Natural killer cell treated with Interleukin-12 subunit alpha and Interleukin-12 subunit beta and Interleukin-15 and Interleukin-18, amount 100 ng/mL, for 72 hours (primary cell): ENCODE data around the gene ANXA3. TPM values are rescaled to one million over a fixed set of nuclear protein-coding genes. Genes with fewer than 3 reads are reported as not detected.

ENCODE experiments used
- ATAC-seq, 2 donors: fragments of 150-1000 bp; cut with Tn5 transposase in 1 of 2; sonication (Bioruptor Pico), chemical (Tn5 transposase) in 1 of 2; 2 replicates each; pipeline ENCODE4 v1.10.0; 2021
- DNase-seq: peaks from one replicate; pipeline ENCODE4 v3.0.0; 2022; ENCODE audit warnings: low spot score
- H3K27ac Mint-ChIP-seq, 2 donors: 1 replicate in 1 of 2; 2 replicates in 1 of 2; pipeline ENCODE4 v1.8.0; 2022; ENCODE audit warnings: mixed read lengths in 2 of 2, mild to moderate bottlenecking in 1 of 2, moderate library complexity in 1 of 2
- H3K27me3 Mint-ChIP-seq, 2 donors: 1 replicate in 1 of 2; 2 replicates in 1 of 2; pipeline ENCODE4 v1.8.0; 2022; ENCODE audit warnings: mixed read lengths in 2 of 2
- H3K36me3 Mint-ChIP-seq: one replicate; pipeline ENCODE4 v1.8.0; 2022; ENCODE audit warnings: mixed read lengths
- H3K4me1 Mint-ChIP-seq, 2 donors: 1 replicate in 1 of 2; 2 replicates in 1 of 2; pipeline ENCODE4 v1.8.0; 2022; ENCODE audit warnings: low read depth in 2 of 2, mixed read lengths in 2 of 2, mild to moderate bottlenecking in 1 of 2
- H3K4me3 Mint-ChIP-seq: one replicate; pipeline ENCODE4 v1.8.0; 2022; ENCODE audit warnings: mixed read lengths
- H3K9me3 Mint-ChIP-seq: 2 replicates; pipeline ENCODE4 v1.8.0; 2022; ENCODE audit warnings: mixed read lengths
- total RNA-seq, 2 donors: library from RNA; stranded (reverse); gene quantifications; one replicate each; pipeline ENCODE4 v1.2.3, GENCODE V29; 2022

ANXA3 gene
- total RNA-seq, 2 donors from 2014 or later = 4.6 to 8.8 TPM

- H3K36me3 Mint-ChIP-seq = no peaks in the 10 kb centered on the region
- H3K9me3 Mint-ChIP-seq = no peaks in the 10 kb centered on the region
- DNase-seq (no peak), ATAC-seq (peak; percentile 32 to 39)
- peak overlapping the region; percentile 54 to 82 for H3K27ac Mint-ChIP-seq
- H3K4me1 Mint-ChIP-seq = peaks cover 18 to 26% of the 10 kb centered on the region in 2 donors
- H3K4me3 Mint-ChIP-seq = peak overlapping the region; percentile 67
- H3K27me3 Mint-ChIP-seq = peaks cover 4 to 7% of the 10 kb centered on the region in 2 donors
These were observed 105.4 kb downstream of the ANXA3 start for GRCh38 chr4:78656968-78657445.

DNA sequence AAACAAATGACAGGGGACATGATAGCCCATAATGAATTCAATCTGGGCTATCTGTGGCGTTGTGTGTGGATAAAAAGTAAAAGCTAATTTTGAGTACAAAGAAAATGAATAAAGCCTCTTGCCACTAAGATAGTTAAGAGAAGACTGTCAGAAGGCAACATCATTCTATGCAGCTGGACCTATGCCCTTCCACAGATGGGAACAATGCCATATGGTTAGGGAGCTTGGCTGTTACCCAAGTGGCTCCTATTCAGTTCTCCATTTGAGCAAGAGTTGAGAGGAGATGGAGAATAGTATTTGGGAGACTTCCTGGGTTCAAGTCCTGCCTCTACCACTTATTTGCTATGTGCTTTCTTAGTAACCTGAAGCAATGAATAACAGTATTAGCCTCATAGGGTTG lies 107.7 kb downstream of the ANXA3 start:
- Mint-ChIP-seq H3K4me3 (no peak overlapping the region), H3K9me3 (no peaks in the 10 kb centered on the region)
- ATAC-seq = no peak

DNA sequence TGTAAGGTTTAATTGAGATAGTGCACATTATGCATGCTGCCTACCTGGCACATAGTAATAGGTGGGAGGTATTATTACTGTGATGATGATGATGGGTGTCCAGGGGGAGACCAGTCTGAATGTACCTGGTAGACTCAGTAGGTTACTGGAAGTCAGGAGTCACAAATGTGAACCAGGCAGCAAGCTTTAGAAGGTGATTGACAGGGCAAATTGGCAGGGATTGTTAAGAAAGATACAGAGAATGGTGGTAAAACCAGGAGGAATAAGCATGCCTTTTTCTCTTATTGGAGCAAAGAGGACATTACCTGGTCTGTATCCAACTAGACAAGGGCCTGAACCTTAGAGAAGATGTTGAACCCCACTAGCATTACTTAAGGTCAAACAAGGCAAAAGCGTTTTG lies 108.1 kb downstream of the ANXA3 start:
- DNase-seq (no peak), ATAC-seq (no peak)
- Mint-ChIP-seq H3K27ac (peak overlapping the region in 1 of 2 donors; percentile 82), H3K27me3 (peaks cover 6 to 18% of the 10 kb centered on the region in 2 donors), H3K36me3 (no peaks in the 10 kb centered on the region), H3K9me3 (no peaks in the 10 kb centered on the region), H3K4me3 (no peak overlapping the region), H3K4me1 (peaks cover 21 to 26% of the 10 kb centered on the region in 2 donors)

More for the DNA sequence above, 107.7 kb downstream of the ANXA3 start:
- Mint-ChIP-seq H3K27me3 (peaks cover 6 to 14% of the 10 kb centered on the region in 2 donors), H3K4me1 (peaks cover 21 to 26% of the 10 kb centered on the region in 2 donors), H3K27ac (peak overlapping the region in 1 of 2 donors; percentile 82), H3K36me3 (no peaks in the 10 kb centered on the region)
- no peak for DNase-seq

Other genes with a start within 250 kb of the ANXA3 start
- 10 to 100 TPM in 1 of 2 donors, 1 to 10 TPM in 1; 7.9 to 11.0 TPM for gene BMP2K, start 224.6 kb downstream of the ANXA3 start, total RNA-seq